Natural killer cell (primary cell): Measurements from ENCODE around the gene ZG16B. TPM values are rescaled to one million over a fixed set of nuclear protein-coding genes. Genes with fewer than 3 reads are reported as not detected.

Experiments
- ATAC-seq, 3 donors: fragments of 150-1000 bp in 2 of 3; fragments of 200-7000 bp in 1 of 3; cut with Tn5 transposase; 1 replicate in 1 of 3; 2 replicates in 2 of 3; pipeline ENCODE4 v1.10.0; 2021; ENCODE audit warnings: mild to moderate bottlenecking in 2 of 3, moderate library complexity in 2 of 3
- DNase-seq, 2 donors: peaks; one replicate each; pipeline versions ENCODE4 v3.0.0 to v3.0.0-alpha.2; 2013 to 2021; ENCODE audit warnings: mixed read lengths in 1 of 2
- H3K27ac ChIP-seq: one replicate; pipeline ENCODE4 v1.5.1; 2013; ENCODE audit warnings: mild to moderate bottlenecking, low read length
- H3K27me3 ChIP-seq: one replicate; pipeline ENCODE4 v1.6.1; 2013; ENCODE audit warnings: low read length; ENCODE audit not compliant: control insufficient read depth, insufficient read depth
- H3K36me3 ChIP-seq: one replicate; pipeline ENCODE4 v1.6.1; 2013; ENCODE audit warnings: low read length; ENCODE audit not compliant: control insufficient read depth, insufficient read depth
- H3K4me1 ChIP-seq: one replicate; pipeline ENCODE4 v1.6.1; 2013; ENCODE audit warnings: low read length; ENCODE audit not compliant: control insufficient read depth, insufficient read depth
- H3K4me3 ChIP-seq: one replicate; pipeline ENCODE4 v1.5.1; 2013; ENCODE audit warnings: low read length
- H3K9me3 ChIP-seq: one replicate; pipeline ENCODE4 v1.6.1; 2013; ENCODE audit warnings: low read length; ENCODE audit not compliant: control insufficient read depth, insufficient read depth
- H3K27ac Mint-ChIP-seq, 2 donors: one replicate each; pipeline ENCODE4 v1.8.0; 2022; ENCODE audit warnings: mild to moderate bottlenecking in 2 of 2, mixed read lengths in 2 of 2, moderate library complexity in 1 of 2
- H3K27me3 Mint-ChIP-seq, 2 donors: one replicate each; pipeline ENCODE4 v1.8.0; 2022; ENCODE audit warnings: low read depth in 2 of 2, mixed read lengths in 2 of 2
- H3K36me3 Mint-ChIP-seq: one replicate; pipeline ENCODE4 v1.8.0; 2022; ENCODE audit warnings: mixed read lengths
- H3K4me1 Mint-ChIP-seq, 2 donors: one replicate each; pipeline ENCODE4 v1.8.0; 2022; ENCODE audit warnings: mixed read lengths in 2 of 2
- H3K4me3 Mint-ChIP-seq: one replicate; pipeline ENCODE4 v1.8.0; 2022; ENCODE audit warnings: mild to moderate bottlenecking, moderate library complexity, mixed read lengths
- H3K9me3 Mint-ChIP-seq, 2 donors: one replicate each; pipeline ENCODE4 v1.8.0; 2022; ENCODE audit warnings: mixed read lengths in 2 of 2
- WGBS: methylation state at CpG from one replicate; pipeline ENCODE4 v1.1.7; 2013; ENCODE audit warnings: missing lambda C conversion rate; ENCODE audit not compliant: insufficient coverage; 5-methylcytosine and 5-hydroxymethylcytosine counted together
- intact Hi-C: fragments of 100-400 bp; cut with micrococcal nuclease; formaldehyde crosslinking; loops from one replicate; pipeline ENCODE4 v1.14.2; 2022
- total RNA-seq, 4 donors: library from RNA; stranded (reverse); fragments of 120-200 nt in 1 of 4; gene quantifications; one replicate each; pipeline versions ENCODE4 v1.2.3 to v1.2.4, GENCODE V29; 2013 to 2022
- TF ChIP-seq, protein P1 (sequence below): fragments of 200-600 bp; IDR thresholded peaks from one replicate; pipeline ENCODE4 v1.8.0; 2022; ENCODE audit warnings: antibody characterized with exemption

Gene ZG16B
- total RNA-seq, 3 donors from 2014 or later (not counting 1 experiment from before 2014, with no cell fraction given), result 0.78 to 1.5 (median 1.1) TPM

DNA sequence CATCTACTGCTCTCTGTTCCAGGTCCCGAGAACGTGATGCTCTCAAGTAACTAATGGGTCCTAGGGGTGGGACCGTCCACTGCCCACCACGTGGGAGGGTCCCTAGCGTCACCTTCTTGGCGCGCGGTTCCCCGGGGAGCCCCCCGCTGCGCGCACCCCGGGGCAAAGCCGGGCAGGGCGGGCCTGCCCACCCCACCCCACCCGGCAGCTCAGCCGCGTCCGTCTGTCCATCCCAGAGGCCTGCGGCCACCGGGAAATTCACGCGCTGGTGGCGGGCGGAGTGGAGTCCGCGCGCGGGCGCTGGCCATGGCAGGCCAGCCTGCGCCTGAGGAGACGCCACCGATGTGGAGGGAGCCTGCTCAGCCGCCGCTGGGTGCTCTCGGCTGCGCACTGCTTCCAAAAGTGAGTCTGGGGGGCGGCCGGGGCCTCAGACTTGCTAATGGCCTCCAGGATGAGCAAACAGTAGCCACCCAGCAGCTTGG, 31.3 kb upstream of the ZG16B start:
- no peaks in the 10 kb centered on the region for H3K36me3 ChIP-seq
- DNase-seq (no peak), ATAC-seq (no peak)
- H3K27ac Mint-ChIP-seq, result no peak overlapping the region
- H3K4me3 ChIP-seq, result no peak overlapping the region
- H3K27me3 Mint-ChIP-seq, result peaks cover 2 to 6% of the 10 kb centered on the region in 2 donors
- no peaks in the 10 kb centered on the region for H3K27me3 ChIP-seq
- H3K4me1 Mint-ChIP-seq, result no peaks in the 10 kb centered on the region
- H3K36me3 Mint-ChIP-seq, result no peaks in the 10 kb centered on the region
- TF ChIP-seq, protein P1, sequence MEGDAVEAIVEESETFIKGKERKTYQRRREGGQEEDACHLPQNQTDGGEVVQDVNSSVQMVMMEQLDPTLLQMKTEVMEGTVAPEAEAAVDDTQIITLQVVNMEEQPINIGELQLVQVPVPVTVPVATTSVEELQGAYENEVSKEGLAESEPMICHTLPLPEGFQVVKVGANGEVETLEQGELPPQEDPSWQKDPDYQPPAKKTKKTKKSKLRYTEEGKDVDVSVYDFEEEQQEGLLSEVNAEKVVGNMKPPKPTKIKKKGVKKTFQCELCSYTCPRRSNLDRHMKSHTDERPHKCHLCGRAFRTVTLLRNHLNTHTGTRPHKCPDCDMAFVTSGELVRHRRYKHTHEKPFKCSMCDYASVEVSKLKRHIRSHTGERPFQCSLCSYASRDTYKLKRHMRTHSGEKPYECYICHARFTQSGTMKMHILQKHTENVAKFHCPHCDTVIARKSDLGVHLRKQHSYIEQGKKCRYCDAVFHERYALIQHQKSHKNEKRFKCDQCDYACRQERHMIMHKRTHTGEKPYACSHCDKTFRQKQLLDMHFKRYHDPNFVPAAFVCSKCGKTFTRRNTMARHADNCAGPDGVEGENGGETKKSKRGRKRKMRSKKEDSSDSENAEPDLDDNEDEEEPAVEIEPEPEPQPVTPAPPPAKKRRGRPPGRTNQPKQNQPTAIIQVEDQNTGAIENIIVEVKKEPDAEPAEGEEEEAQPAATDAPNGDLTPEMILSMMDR, result no peak
- H3K9me3 Mint-ChIP-seq, result peaks cover 0 to 1% of the 10 kb centered on the region in 2 donors
- H3K4me1 ChIP-seq, result no peaks in the 10 kb centered on the region
- no peak overlapping the region for H3K4me3 Mint-ChIP-seq
- H3K27ac ChIP-seq, result no peak overlapping the region
- H3K9me3 ChIP-seq, result no peaks in the 10 kb centered on the region
- 92% methylated on average over 39 of the region's 39 CpGs for WGBS
- intact Hi-C loops, result no loop called here

DNA sequence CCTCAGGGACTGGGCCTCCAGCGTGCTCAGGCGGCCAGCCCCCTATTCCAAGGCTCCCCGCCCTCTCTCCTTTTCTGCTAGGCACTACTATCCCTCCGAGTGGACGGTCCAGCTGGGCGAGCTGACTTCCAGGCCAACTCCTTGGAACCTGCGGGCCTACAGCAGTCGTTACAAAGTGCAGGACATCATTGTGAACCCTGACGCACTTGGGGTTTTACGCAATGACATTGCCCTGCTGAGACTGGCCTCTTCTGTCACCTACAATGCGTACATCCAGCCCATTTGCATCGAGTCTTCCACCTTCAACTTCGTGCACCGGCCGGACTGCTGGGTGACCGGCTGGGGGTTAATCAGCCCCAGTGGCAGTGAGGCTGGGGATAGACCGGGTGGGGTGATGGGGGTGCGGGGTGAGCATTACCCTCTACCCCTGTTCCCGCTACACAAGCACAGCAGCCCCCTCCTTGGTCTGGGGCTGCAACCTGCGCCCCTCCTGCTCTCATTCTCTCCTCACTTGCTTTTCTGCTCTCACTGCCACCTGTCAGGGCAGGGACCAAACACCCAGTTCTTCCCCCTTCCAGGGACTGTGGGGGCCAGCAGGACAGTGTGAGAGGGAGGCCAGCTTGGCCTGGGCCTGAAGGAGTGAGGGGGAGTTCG, 30.8 kb upstream of the ZG16B start:
- Mint-ChIP-seq H3K9me3 (peaks cover 0 to 3% of the 10 kb centered on the region in 2 donors), H3K36me3 (no peaks in the 10 kb centered on the region), H3K4me1 (no peaks in the 10 kb centered on the region), H3K27ac (no peak overlapping the region), H3K4me3 (no peak overlapping the region), H3K27me3 (peaks cover 2 to 4% of the 10 kb centered on the region in 2 donors)
- Histone ChIP-seq H3K27ac (no peak overlapping the region), H3K4me3 (no peak overlapping the region), H3K36me3 (no peaks in the 10 kb centered on the region), H3K9me3 (peaks cover 5% of the 10 kb centered on the region), H3K4me1 (no peaks in the 10 kb centered on the region), H3K27me3 (no peaks in the 10 kb centered on the region)
- ATAC-seq, result no peak
- intact Hi-C loops, result no loop called here
- 85% methylated on average over 19 of the region's 21 CpGs for WGBS
- TF ChIP-seq, protein P1, result no peak
- no peak for DNase-seq

DNA sequence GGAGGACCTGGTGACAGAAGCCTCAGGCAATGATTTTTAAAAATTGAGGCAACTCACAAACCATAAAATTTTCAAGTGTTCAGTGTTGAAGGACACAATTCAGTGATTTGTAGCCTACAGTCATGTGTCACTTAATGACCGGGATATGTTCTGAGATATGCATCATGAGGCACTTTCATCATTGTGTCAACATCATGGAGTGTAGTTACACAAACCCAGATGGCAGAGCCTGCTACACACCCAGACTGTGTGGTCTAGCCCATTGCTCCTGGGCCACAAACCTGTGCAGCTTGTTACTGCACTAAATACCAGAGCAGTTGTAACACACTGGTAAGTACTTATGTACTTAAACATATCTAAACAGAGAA, 30.3 kb upstream of the ZG16B start:
- intact Hi-C loops, result loop anchor here (2.0 kb wide), 1 partner anchor 19 kb away; no protein-coding TSS in a partner anchor
- 97% methylated on average over 1 of the region's 1 CpG for WGBS
- DNase-seq, result no peak

More for the DNA sequence above, 30.3 kb upstream of the ZG16B start:
- Histone ChIP-seq H3K9me3 (peaks cover 6% of the 10 kb centered on the region), H3K36me3 (no peaks in the 10 kb centered on the region), H3K4me1 (no peaks in the 10 kb centered on the region), H3K27me3 (no peaks in the 10 kb centered on the region), H3K4me3 (no peak overlapping the region), H3K27ac (no peak overlapping the region)
- Mint-ChIP-seq H3K27me3 (peaks cover 0 to 2% of the 10 kb centered on the region in 2 donors), H3K4me3 (no peak overlapping the region), H3K36me3 (no peaks in the 10 kb centered on the region), H3K4me1 (no peaks in the 10 kb centered on the region), H3K27ac (no peak overlapping the region), H3K9me3 (peaks cover 0 to 3% of the 10 kb centered on the region in 2 donors)
- TF ChIP-seq, protein P1, result no peak
- ATAC-seq, result no peak
